Coronary artery (tissue), 2 donors: ENCODE results near the gene CCDC158.

Experiments used
- DNase-seq: peaks from one replicate; pipeline ENCODE4 v3.0.0-alpha.2; 2017; ENCODE audit warnings: low spot score
- H3K27ac ChIP-seq, 2 donors: fragments of 200-600 bp; sonication (generic); one replicate each; pipeline ENCODE4 v1.5.1; 2016 to 2019
- H3K4me3 ChIP-seq: fragments of 200-600 bp; sonication (generic); 2 replicates; pipeline ENCODE4 v1.5.1; 2016; ENCODE audit warnings: mild to moderate bottlenecking, moderate library complexity
- TF ChIP-seq, protein P1 (sequence below): fragments of 200-600 bp; sonication (generic); IDR thresholded peaks from one replicate; pipeline ENCODE4 v1.5.1; 2019; ENCODE audit warnings: antibody characterized with exemption

Gene CCDC158

GRCh38 chr4:76326515-76326914 is 94.4 kb downstream of the CCDC158 start:
- no peak for DNase-seq
- no peak overlapping the region for H3K4me3 ChIP-seq
- TF ChIP-seq, protein P1, sequence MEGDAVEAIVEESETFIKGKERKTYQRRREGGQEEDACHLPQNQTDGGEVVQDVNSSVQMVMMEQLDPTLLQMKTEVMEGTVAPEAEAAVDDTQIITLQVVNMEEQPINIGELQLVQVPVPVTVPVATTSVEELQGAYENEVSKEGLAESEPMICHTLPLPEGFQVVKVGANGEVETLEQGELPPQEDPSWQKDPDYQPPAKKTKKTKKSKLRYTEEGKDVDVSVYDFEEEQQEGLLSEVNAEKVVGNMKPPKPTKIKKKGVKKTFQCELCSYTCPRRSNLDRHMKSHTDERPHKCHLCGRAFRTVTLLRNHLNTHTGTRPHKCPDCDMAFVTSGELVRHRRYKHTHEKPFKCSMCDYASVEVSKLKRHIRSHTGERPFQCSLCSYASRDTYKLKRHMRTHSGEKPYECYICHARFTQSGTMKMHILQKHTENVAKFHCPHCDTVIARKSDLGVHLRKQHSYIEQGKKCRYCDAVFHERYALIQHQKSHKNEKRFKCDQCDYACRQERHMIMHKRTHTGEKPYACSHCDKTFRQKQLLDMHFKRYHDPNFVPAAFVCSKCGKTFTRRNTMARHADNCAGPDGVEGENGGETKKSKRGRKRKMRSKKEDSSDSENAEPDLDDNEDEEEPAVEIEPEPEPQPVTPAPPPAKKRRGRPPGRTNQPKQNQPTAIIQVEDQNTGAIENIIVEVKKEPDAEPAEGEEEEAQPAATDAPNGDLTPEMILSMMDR: no peak
- no peak overlapping the region for H3K27ac ChIP-seq

GRCh38 chr4:76325072-76325471 is 95.9 kb downstream of the CCDC158 start:
- TF ChIP-seq, protein P1: no peak
- DNase-seq: no peak
- no peak overlapping the region for H3K27ac ChIP-seq
- H3K4me3 ChIP-seq: no peak overlapping the region

DNA sequence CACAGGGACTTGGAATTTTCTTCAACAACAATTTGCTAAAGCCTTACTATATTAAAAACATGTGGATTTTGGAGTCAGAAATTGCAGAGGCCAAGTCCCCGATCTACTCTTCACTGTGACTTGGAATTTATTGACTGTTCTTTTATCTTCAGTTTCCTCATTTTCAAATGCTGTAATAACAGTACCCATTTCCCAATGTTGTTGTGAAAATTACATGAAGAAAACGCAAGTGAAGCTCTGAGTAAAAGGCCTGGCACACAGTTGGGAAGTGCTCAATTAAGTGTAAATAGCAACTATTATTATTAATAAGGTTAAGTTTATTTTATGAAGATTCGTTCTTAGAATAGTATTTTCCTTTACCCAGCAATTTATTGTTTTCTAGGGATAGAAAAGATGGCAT is 98.7 kb downstream of the CCDC158 start:
- TF ChIP-seq, protein P1: no peak
- Histone ChIP-seq H3K27ac (no peak overlapping the region), H3K4me3 (no peak overlapping the region)
- DNase-seq: no peak

- TF ChIP-seq, protein P1: no peak
- no peak overlapping the region for H3K4me3 ChIP-seq
- no peak overlapping the region for H3K27ac ChIP-seq
- no peak for DNase-seq
These were observed 104.8 kb downstream of the CCDC158 start for GRCh38 chr4:76316131-76316530.

GRCh38 chr4:76315267-76315918 is 105.5 kb downstream of the CCDC158 start:
- Histone ChIP-seq H3K27ac (no peak overlapping the region), H3K4me3 (no peak overlapping the region)
- no peak for DNase-seq
- TF ChIP-seq, protein P1: no peak

- no peak for DNase-seq
- H3K4me3 ChIP-seq: no peak overlapping the region
- TF ChIP-seq, protein P1: no peak
- H3K27ac ChIP-seq: no peak overlapping the region
These were observed 107.4 kb downstream of the CCDC158 start for GRCh38 chr4:76313547-76313946.

- H3K4me3 ChIP-seq: no peak overlapping the region
- TF ChIP-seq, protein P1: no peak
These were observed 108.5 kb downstream of the CCDC158 start for GRCh38 chr4:76312457-76312856.

More at GRCh38 chr4:76312457-76312856, 108.5 kb downstream of the CCDC158 start:
- H3K27ac ChIP-seq: no peak overlapping the region
- no peak for DNase-seq
